K562 (cell line): Measurements from ENCODE around the gene MOG. TPM values are rescaled to one million over a fixed set of nuclear protein-coding genes. Genes with fewer than 3 reads are reported as not detected.

Source experiments
- ATAC-seq: fragments of 200-7000 bp; cut with Tn5 transposase; 3 replicates; pipeline ENCODE4 v1.9.1; 2020; ENCODE audit warnings: moderate library complexity
- BruUV-seq: library from RNA; stranded (reverse); fragments of 400-500 nt; replicated peaks from 2 replicates; lab custom pipeline; 2021; lab: Mats Ljungman, UMichigan
- CTCF ChIA-PET: fragments of 300-600 bp; formaldehyde crosslinking; extraction: SDS; loops from one replicate; lab custom pipeline; 2021; ENCODE audit warnings: low intra/inter-chr PET ratio; lab: Yijun Ruan, JAX
- POLR2A ChIA-PET: fragments of 300-600, 350-650 bp; sonication (Branson Sonifier 250); formaldehyde crosslinking; extraction: SDS; loops from one replicate; lab custom pipeline; 2021; ENCODE audit warnings: antibody characterized with exemption, inconsistent platforms; lab: Yijun Ruan, JAX
- DNase-seq, 4 experiments: peaks; one replicate each; pipeline versions ENCODE4 v3.0.0 to v3.0.0-alpha.2; 2011 to 2018; ENCODE audit warnings: low spot score in 3 of 4, mixed read lengths in 3 of 4; ENCODE audit errors: extremely low read depth in 1 of 4
- FAIRE-seq: peaks from 2 replicates; lab custom pipeline; 2011; peaks lifted over from hg19 to GRCh38; lab: Jason Lieb, UNC
- H2AFZ ChIP-seq: 2 replicates; pipeline ENCODE4 v1.6.0; 2011; ENCODE audit warnings: low read depth, low read length, control low read depth, inconsistent platforms
- H3K27ac ChIP-seq: fragments of 200-600 bp; 3 replicates; pipeline ENCODE4 v1.8.0; 2011; ENCODE audit warnings: low read depth, mild to moderate bottlenecking, control low read depth, inconsistent platforms, low read length, moderate library complexity, mixed read lengths; ENCODE audit errors: extremely low read depth
- H3K27me3 ChIP-seq, 2 experiments: fragments of 300-600 bp in 1 of 2; 2 replicates in 1 of 2; 3 replicates in 1 of 2; pipeline versions ENCODE4 v1.6.0 to v1.8.0; 2011; ENCODE audit warnings: inconsistent platforms in 2 of 2, low read length in 2 of 2, mild to moderate bottlenecking in 1 of 2, mixed read lengths in 1 of 2, moderate library complexity in 1 of 2; ENCODE audit not compliant: control insufficient read depth in 2 of 2, insufficient read depth in 2 of 2
- H3K36me3 ChIP-seq: fragments of 300-600 bp; 3 replicates; pipeline ENCODE4 v1.8.0; 2011; ENCODE audit warnings: mild to moderate bottlenecking, low read length, inconsistent platforms; ENCODE audit not compliant: control insufficient read depth, insufficient read depth
- H3K4me1 ChIP-seq, 2 experiments: fragments of 200-600 bp in 1 of 2; replicated peaks in 1 of 2; 2 replicates in 1 of 2; 3 replicates in 1 of 2; pipeline versions ENCODE4 v1.5.1 to v1.8.0; 2011; ENCODE audit warnings: inconsistent platforms in 2 of 2, low read length in 2 of 2, mild to moderate bottlenecking in 1 of 2, mixed read lengths in 1 of 2, moderate library complexity in 1 of 2; ENCODE audit not compliant: control insufficient read depth in 2 of 2, insufficient read depth in 2 of 2
- H3K4me2 ChIP-seq: 2 replicates; pipeline ENCODE4 v1.6.1; 2011; ENCODE audit warnings: low read length, control low read depth, inconsistent platforms, mixed read lengths; ENCODE audit not compliant: insufficient read depth
- H3K4me3 ChIP-seq: fragments of 200-600 bp; sonication (generic), shearing (Covaris generic); 2 replicates; pipeline ENCODE4 v1.5.1; 2016; ENCODE audit warnings: control low read depth, inconsistent platforms
- H3K79me2 ChIP-seq: fragments of 200-600 bp; 3 replicates; pipeline ENCODE4 v1.8.0; 2011; ENCODE audit warnings: low read length, inconsistent platforms; ENCODE audit not compliant: control insufficient read depth, insufficient read depth
- H3K9ac ChIP-seq, 2 experiments: 2 replicates each; pipeline versions ENCODE4 v1.6.0 to v1.6.1; 2011; ENCODE audit warnings: low read depth in 2 of 2, low read length in 2 of 2, control low read depth in 1 of 2, inconsistent platforms in 1 of 2, mild to moderate bottlenecking in 1 of 2, mixed read lengths in 1 of 2; ENCODE audit not compliant: insufficient read depth in 1 of 2
- H3K9me1 ChIP-seq: one replicate; pipeline ENCODE4 v1.6.0; 2011; ENCODE audit warnings: inconsistent platforms, mild to moderate bottlenecking, low read length, moderate library complexity; ENCODE audit not compliant: control insufficient read depth, insufficient read depth
- H3K9me3 ChIP-seq: replicated peaks from 2 replicates; pipeline ENCODE4 v1.5.1; 2011; ENCODE audit warnings: low read depth, low read length, inconsistent platforms; ENCODE audit not compliant: control insufficient read depth, insufficient read depth
- H4K20me1 ChIP-seq: replicated peaks from 2 replicates; pipeline ENCODE4 v1.6.1; 2011; ENCODE audit warnings: low read length, inconsistent platforms, mixed read lengths; ENCODE audit not compliant: control insufficient read depth, insufficient read depth
- CAMTA2 ChIP-seq: fragments of 250-450 bp; sonication (Bioruptor Pico); conservative IDR thresholded peaks from 2 replicates; pipeline ENCODE4 v1.5.1; 2022
- MEF2D ChIP-seq: conservative IDR thresholded peaks from 2 replicates; pipeline ENCODE4 v1.6.1; 2016; ENCODE audit warnings: low read depth, missing genetic modification characterization, missing compliant biosample characterization
- RFX1 ChIP-seq: fragments of 450-650 bp; IDR thresholded peaks from 2 replicates; pipeline ENCODE4 v1.6.1; 2016; ENCODE audit warnings: mild to moderate bottlenecking, moderate library complexity
- SIRT6 ChIP-seq: IDR thresholded peaks from one replicate; pipeline ENCODE4 v1.6.1; 2012; ENCODE audit warnings: low read depth, mild to moderate bottlenecking, control low read depth, inconsistent platforms, low read length, moderate library complexity
- ZNF436 ChIP-seq: fragments of 250-450, 450-650 bp; sonication (Bioruptor Pico); formaldehyde crosslinking; IDR thresholded peaks from 2 replicates; pipeline ENCODE4 v1.7.0; 2020; ENCODE audit warnings: mild to moderate bottlenecking
- WGBS: fragments of 100-300 bp; shearing (Covaris generic); methylation state at CpG from one replicate; pipeline ENCODE4 v1.1.6; 2016; ENCODE audit warnings: low coverage, mixed read lengths; ENCODE audit not compliant: insufficient coverage; ENCODE audit errors: missing lambda C conversion rate; 5-methylcytosine and 5-hydroxymethylcytosine counted together
- in situ Hi-C: fragments of 300-500 bp; cut with MboI; formaldehyde crosslinking; loops from 4 replicates; pipeline ENCODE4 v1.15.0; 2018; ENCODE audit warnings: inconsistent platforms, mixed read lengths
- intact Hi-C: fragments of 100-400 bp; cut with micrococcal nuclease; formaldehyde crosslinking; loops from 2 replicates; pipeline ENCODE4 v1.14.2; 2022
- polyA plus RNA-seq, 8 experiments: library from polyadenylated mRNA; depleted of rRNA in 4 of 8; stranded (reverse) in 5 of 8; unstranded in 3 of 8; fragments of >200 nt; fragmentation: Nextera tagmentation in 2 of 8; fragmentation: Illumina TruSeq in 1 of 8; extraction: Ambion mirVana in 2 of 8; extraction: Trizol in 1 of 8; gene quantifications; 2 replicates each; pipeline versions ENCODE4 v1.2.1 to v1.2.3, GENCODE V29; 2011 to 2014; ENCODE audit warnings: inconsistent platforms in 1 of 8, missing spikeins in 1 of 8
- total RNA-seq, 7 experiments: library from RNA; depleted of rRNA in 6 of 7; stranded (reverse); fragments of >200 nt in 6 of 7; fragmentation: Illumina TruSeq in 2 of 7; extraction: Trizol in 2 of 7; gene quantifications; 2 replicates each; pipeline versions ENCODE4 v1.2.1 to v1.2.3, GENCODE V29; 2011 to 2021; ENCODE audit warnings: low replicate concordance in 1 of 7
- TF ChIP-seq, protein P1 (sequence below), 2 experiments: fragments of 450-650 bp; IDR thresholded peaks; 2 replicates each; pipeline ENCODE4 v1.6.1; 2018; ENCODE audit warnings: mild to moderate bottlenecking in 2 of 2, low read depth in 1 of 2; ENCODE audit not compliant: partially characterized antibody in 2 of 2
- TF ChIP-seq, protein P2 (sequence below): sonication (generic); formaldehyde crosslinking; IDR thresholded peaks from 2 replicates; pipeline ENCODE4 v1.8.1; 2022; ENCODE audit warnings: missing genetic modification reagents

MOG gene
- total and polyA plus RNA-seq, 9 of the 15 experiments (the other 6 are each of a cell fraction or from before 2014, with no cell fraction given) = not detected

DNA sequence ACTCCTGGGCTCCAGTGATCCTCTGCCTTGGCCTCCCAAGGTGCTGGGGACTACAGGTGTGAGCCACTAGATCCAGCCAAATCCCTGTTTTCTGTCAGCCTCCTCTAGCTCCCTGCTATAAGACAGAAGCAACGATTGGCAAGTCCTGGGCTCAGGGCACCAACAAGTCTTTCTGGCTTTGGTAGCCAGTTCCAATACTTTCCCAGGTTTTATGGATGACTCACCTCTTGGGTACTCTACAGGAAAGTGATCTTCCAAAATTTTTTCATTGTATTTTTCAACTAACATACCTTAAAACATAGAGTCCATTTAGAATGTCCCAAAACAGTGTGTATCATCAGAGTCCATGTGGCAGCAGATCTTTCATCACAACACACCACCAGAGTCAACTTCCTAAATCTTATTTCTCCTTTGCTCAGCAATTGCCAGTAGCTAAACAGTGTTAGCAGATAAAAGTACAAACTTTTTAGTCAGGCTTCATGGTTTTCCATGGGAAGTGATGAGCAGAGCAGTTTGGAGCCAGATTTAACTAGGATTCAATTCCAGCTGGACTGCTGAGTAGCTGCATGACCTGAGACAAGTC, 37.2 kb upstream of the MOG start (continued):
- TF ChIP-seq, protein P1, sequence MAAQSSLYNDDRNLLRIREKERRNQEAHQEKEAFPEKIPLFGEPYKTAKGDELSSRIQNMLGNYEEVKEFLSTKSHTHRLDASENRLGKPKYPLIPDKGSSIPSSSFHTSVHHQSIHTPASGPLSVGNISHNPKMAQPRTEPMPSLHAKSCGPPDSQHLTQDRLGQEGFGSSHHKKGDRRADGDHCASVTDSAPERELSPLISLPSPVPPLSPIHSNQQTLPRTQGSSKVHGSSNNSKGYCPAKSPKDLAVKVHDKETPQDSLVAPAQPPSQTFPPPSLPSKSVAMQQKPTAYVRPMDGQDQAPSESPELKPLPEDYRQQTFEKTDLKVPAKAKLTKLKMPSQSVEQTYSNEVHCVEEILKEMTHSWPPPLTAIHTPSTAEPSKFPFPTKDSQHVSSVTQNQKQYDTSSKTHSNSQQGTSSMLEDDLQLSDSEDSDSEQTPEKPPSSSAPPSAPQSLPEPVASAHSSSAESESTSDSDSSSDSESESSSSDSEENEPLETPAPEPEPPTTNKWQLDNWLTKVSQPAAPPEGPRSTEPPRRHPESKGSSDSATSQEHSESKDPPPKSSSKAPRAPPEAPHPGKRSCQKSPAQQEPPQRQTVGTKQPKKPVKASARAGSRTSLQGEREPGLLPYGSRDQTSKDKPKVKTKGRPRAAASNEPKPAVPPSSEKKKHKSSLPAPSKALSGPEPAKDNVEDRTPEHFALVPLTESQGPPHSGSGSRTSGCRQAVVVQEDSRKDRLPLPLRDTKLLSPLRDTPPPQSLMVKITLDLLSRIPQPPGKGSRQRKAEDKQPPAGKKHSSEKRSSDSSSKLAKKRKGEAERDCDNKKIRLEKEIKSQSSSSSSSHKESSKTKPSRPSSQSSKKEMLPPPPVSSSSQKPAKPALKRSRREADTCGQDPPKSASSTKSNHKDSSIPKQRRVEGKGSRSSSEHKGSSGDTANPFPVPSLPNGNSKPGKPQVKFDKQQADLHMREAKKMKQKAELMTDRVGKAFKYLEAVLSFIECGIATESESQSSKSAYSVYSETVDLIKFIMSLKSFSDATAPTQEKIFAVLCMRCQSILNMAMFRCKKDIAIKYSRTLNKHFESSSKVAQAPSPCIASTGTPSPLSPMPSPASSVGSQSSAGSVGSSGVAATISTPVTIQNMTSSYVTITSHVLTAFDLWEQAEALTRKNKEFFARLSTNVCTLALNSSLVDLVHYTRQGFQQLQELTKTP (IDR thresholded peaks at IDR 0.05; ENCODE audit: low read depth in 1 of 2, partially characterized antibody in 2 of 2) = no peak
- TF ChIP-seq MEF2D = no peak
- no peak for TF ChIP-seq ZNF436 (CRISPR knock-in tag)
- TF ChIP-seq SIRT6 = no peak
- TF ChIP-seq CAMTA2 (CRISPR knock-in tag) = no peak

DNA sequence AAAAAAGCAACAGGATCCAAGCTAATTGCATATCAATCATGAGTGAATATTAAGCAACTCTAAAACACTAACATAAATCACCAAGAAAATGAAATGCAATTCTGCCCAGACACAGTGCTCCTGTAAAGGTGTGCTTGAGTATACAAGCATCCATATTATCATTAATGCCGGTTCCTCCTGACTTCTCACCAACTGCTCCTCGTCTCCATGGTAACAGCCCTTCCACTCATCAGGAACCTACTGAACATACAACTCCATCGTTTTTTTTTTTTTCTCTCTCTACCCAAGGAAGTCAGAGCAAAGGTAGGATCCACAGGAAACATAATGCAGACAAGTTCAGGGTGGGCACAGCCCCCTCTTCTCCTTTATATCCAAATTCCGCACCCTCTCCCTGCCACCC, 36.3 kb upstream of the MOG start:
- H3K36me3 ChIP-seq = peaks cover 82% of the 10 kb centered on the region
- H3K4me3 ChIP-seq = no peak overlapping the region
- H3K27me3 ChIP-seq = no peaks in the 10 kb centered on the region
- DNase-seq = no peak
- H3K27ac ChIP-seq = no peak overlapping the region
- ChIA-PET CTCF (no interaction called here), POLR2A (no interaction called here)
- no peaks in the 10 kb centered on the region for H3K9me1 ChIP-seq
- H3K79me2 ChIP-seq = peaks cover 6% of the 10 kb centered on the region; the same call in 1 of the 3 replicates
- in situ Hi-C loops (no loop called here), intact Hi-C loops (no loop called here)
- no peaks in the 10 kb centered on the region for H4K20me1 ChIP-seq
- TF ChIP-seq, protein P2, sequence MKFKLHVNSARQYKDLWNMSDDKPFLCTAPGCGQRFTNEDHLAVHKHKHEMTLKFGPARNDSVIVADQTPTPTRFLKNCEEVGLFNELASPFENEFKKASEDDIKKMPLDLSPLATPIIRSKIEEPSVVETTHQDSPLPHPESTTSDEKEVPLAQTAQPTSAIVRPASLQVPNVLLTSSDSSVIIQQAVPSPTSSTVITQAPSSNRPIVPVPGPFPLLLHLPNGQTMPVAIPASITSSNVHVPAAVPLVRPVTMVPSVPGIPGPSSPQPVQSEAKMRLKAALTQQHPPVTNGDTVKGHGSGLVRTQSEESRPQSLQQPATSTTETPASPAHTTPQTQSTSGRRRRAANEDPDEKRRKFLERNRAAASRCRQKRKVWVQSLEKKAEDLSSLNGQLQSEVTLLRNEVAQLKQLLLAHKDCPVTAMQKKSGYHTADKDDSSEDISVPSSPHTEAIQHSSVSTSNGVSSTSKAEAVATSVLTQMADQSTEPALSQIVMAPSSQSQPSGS (CRISPR knock-in tag) = no peak
- peak; percentile 74 for TF ChIP-seq RFX1
- no peak for ATAC-seq
- BruUV-seq = no TSS peak
- no peak overlapping the region for H3K4me2 ChIP-seq
- H3K9me3 ChIP-seq = no peaks in the 10 kb centered on the region
- WGBS = 64% methylated on average over 4 of the region's 4 CpGs
- peaks cover 14 to 15% of the 10 kb centered on the region in 2 experiments for H3K4me1 ChIP-seq
- no peak overlapping the region for H2AFZ ChIP-seq
- FAIRE-seq = no peak
- H3K9ac ChIP-seq = no peak overlapping the region
